ENCODE measurements around the gene PRPSAP2. TPM values are rescaled to one million over a fixed set of nuclear protein-coding genes. Genes with fewer than 3 reads are reported as not detected.

PRPSAP2 gene
- total and polyA plus RNA-seq, 2 of the 8 experiments (the other 6 are each of a cell fraction or from before 2014, with no cell fraction given) = 28.7 to 50.5 TPM

DNA sequence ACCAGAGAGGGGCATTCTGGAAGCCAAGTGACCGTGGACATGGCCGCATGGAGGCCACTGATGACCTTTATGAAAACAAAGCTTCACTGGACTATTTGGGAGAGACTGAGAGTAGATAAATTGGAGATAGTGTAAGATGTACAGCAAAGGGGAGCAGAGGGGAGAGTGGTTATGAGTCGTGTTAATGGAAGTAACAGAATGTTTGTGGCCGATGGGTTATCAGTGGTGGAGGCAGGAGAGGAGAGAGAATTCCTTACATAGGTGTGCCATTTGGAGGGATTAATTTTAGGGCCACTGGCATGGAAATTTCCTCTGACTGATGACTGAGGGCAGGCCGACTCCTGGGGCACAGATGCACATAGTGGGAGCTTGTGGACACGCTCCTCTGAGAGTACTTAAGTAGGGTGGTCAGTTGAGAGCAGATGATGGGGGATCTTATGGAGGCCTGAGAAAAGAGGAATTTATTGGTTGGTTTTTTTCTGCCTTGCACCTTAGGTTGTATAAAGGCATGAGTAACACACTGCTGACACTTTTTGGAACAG is 19.2 kb downstream of the PRPSAP2 start:
- WGBS, 2 experiments (ENCODE audit: extremely low coverage in 1 of 2, insufficient coverage in 1 of 2, insufficient read length in 1 of 2, insufficient replicate concordance in 2 of 2, low coverage in 1 of 2, low lambda C conversion rate in 2 of 2, missing lambda C conversion rate in 1 of 2) = 90 to 100% methylated on average over 1 to 6 of the region's 6 CpGs
- H2BK12ac ChIP-seq (ENCODE audit: low read depth, low read length) = no peak overlapping the region
- no peak overlapping the region for H3K9ac ChIP-seq (replicated peaks in 1 of 4; ENCODE audit: extremely low read depth in 1 of 4, low read depth in 3 of 4, low read length in 3 of 4)
- H3K4me3 ChIP-seq (ENCODE audit: extremely low read depth in 1 of 4, insufficient read depth in 2 of 4, low read depth in 3 of 4, low read length in 4 of 4) = no peak overlapping the region
- H3K27me3 ChIP-seq (replicated peaks in 1 of 4; ENCODE audit: control insufficient read depth in 3 of 4, extremely low read depth in 1 of 4, insufficient read depth in 3 of 4, low read length in 3 of 4) = no peaks in the 10 kb centered on the region
- no peak for DNase-seq (ENCODE audit: low read depth in 1 of 2, low spot score in 2 of 2)
- H3K14ac ChIP-seq (ENCODE audit: insufficient read length) = no peak overlapping the region
- H3K23ac ChIP-seq (ENCODE audit: insufficient read length) = no peak overlapping the region
- H3K56ac ChIP-seq (replicated peaks; ENCODE audit: insufficient read length, low read depth, low read length) = no peak overlapping the region
- no peak overlapping the region for H3K27ac ChIP-seq (ENCODE audit: low read depth, low read length)
- H3K79me2 ChIP-seq (ENCODE audit: control insufficient read depth in 1 of 2, insufficient read depth in 2 of 2, low read length in 2 of 2) = no peaks in the 10 kb centered on the region
- H3K4me1 ChIP-seq (replicated peaks in 1 of 4; ENCODE audit: control insufficient read depth in 3 of 4, insufficient read depth in 4 of 4, low read length in 3 of 4) = no peaks in the 10 kb centered on the region
- H2BK5ac ChIP-seq (ENCODE audit: low read depth, low read length) = no peak overlapping the region
- H2AFZ ChIP-seq (ENCODE audit: low read length) = no peak overlapping the region
- H3K79me1 ChIP-seq (ENCODE audit: low read depth, low read length) = no peaks in the 10 kb centered on the region
- ChIA-PET POLR2A (ENCODE audit: partially characterized antibody) (interaction anchor here (1.5 kb wide), 1 partner anchor 18 kb away, joined by 6 read pairs; no protein-coding TSS in a partner anchor), CTCF (ENCODE audit: partially characterized antibody) (no interaction called here)
- no peak overlapping the region for H2AK5ac ChIP-seq (ENCODE audit: low read depth, low read length)
- no peak overlapping the region for H3K18ac ChIP-seq (ENCODE audit: extremely low read depth, low read length)
- no peak overlapping the region for H2BK20ac ChIP-seq (ENCODE audit: low read length)
- H3K36me3 ChIP-seq (ENCODE audit: control insufficient read depth in 2 of 4, insufficient read depth in 4 of 4, low read length in 3 of 4) = peaks cover 19 to 67% (median 54%) of the 10 kb centered on the region in 4 experiments
- peaks cover 2 to 3% of the 10 kb centered on the region in 2 experiments for H4K20me1 ChIP-seq (replicated peaks in 1 of 2; ENCODE audit: control insufficient read depth in 1 of 2, insufficient read depth in 2 of 2, low read length in 2 of 2)
- no peak overlapping the region for H4K91ac ChIP-seq (replicated peaks; ENCODE audit: insufficient read length, low read length)
- no peaks in the 10 kb centered on the region for H3K23me2 ChIP-seq (ENCODE audit: low read depth, low read length)
- no peaks in the 10 kb centered on the region for H3K9me3 ChIP-seq (ENCODE audit: insufficient read depth in 2 of 2, low read depth in 1 of 2, low read length in 1 of 2)
- no peak overlapping the region for H3K4me2 ChIP-seq (ENCODE audit: insufficient read depth in 1 of 2, low read depth in 2 of 2, low read length in 2 of 2)
- no peak overlapping the region for H3K4ac ChIP-seq (replicated peaks; ENCODE audit: insufficient read length, low read depth, low read length)
- no peak overlapping the region for H2BK15ac ChIP-seq (ENCODE audit: low read length)
- no peak overlapping the region for H4K8ac ChIP-seq (ENCODE audit: extremely low read depth, insufficient read depth, low read length)
- H4K5ac ChIP-seq (ENCODE audit: insufficient read length, low read depth, low read length) = no peak overlapping the region
- H2BK120ac ChIP-seq (replicated peaks; ENCODE audit: low read depth, low read length) = no peak overlapping the region
- no peak for FAIRE-seq
- TF ChIP-seq, protein P1, sequence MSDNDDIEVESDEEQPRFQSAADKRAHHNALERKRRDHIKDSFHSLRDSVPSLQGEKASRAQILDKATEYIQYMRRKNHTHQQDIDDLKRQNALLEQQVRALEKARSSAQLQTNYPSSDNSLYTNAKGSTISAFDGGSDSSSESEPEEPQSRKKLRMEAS (IDR thresholded peaks at IDR 0.05) = no peak
- TF ChIP-seq NRF1 (IDR thresholded peaks at IDR 0.05; ENCODE audit: low read depth, low read length) (no peak), CBX8 (IDR thresholded peaks at IDR 0.05; ENCODE audit: borderline replicate concordance, low read depth, low read length) (no peak), POLR2A (IDR thresholded peaks at IDR 0.05; ENCODE audit: control extremely low read depth in 1 of 2, low read depth in 2 of 2, low read length in 2 of 2) (no peak), TEAD4 (IDR thresholded peaks at IDR 0.05; ENCODE audit: low read depth, low read length) (no peak), CBX5 (IDR thresholded peaks at IDR 0.05; ENCODE audit: low read depth, low read length) (no peak), SP1 (IDR thresholded peaks at IDR 0.05; ENCODE audit: low read depth, low read length) (no peak), YY1 (IDR thresholded peaks at IDR 0.05; ENCODE audit: low read depth, low read length) (no peak), EP300 (IDR thresholded peaks at IDR 0.05; ENCODE audit: borderline replicate concordance in 1 of 2, low read depth in 2 of 2, low read length in 2 of 2) (no peak), SRF (IDR thresholded peaks at IDR 0.05; ENCODE audit: low read depth, low read length) (no peak), JUN (IDR thresholded peaks at IDR 0.05; ENCODE audit: low read depth, low read length) (no peak)
- TF ChIP-seq, protein P2, sequence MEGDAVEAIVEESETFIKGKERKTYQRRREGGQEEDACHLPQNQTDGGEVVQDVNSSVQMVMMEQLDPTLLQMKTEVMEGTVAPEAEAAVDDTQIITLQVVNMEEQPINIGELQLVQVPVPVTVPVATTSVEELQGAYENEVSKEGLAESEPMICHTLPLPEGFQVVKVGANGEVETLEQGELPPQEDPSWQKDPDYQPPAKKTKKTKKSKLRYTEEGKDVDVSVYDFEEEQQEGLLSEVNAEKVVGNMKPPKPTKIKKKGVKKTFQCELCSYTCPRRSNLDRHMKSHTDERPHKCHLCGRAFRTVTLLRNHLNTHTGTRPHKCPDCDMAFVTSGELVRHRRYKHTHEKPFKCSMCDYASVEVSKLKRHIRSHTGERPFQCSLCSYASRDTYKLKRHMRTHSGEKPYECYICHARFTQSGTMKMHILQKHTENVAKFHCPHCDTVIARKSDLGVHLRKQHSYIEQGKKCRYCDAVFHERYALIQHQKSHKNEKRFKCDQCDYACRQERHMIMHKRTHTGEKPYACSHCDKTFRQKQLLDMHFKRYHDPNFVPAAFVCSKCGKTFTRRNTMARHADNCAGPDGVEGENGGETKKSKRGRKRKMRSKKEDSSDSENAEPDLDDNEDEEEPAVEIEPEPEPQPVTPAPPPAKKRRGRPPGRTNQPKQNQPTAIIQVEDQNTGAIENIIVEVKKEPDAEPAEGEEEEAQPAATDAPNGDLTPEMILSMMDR (IDR thresholded peaks at IDR 0.05; ENCODE audit: control extremely low read depth in 1 of 3, insufficient read depth in 1 of 3, low read depth in 1 of 3, low read length in 3 of 3) = no peak

Data from H1 (cell line).